Spinal cord (tissue), 10 donors: ENCODE measurements around the gene LCOR. TPM values are rescaled to one million over a fixed set of nuclear protein-coding genes. Genes with fewer than 3 reads are reported as not detected.

ENCODE experiments used
- DNase-seq, 6 donors: peaks; one replicate each; pipeline versions ENCODE4 v3.0.0 to v3.0.0-alpha.2; 2013 to 2015; ENCODE audit warnings: low spot score in 6 of 6, low read depth in 4 of 6
- H3K27ac ChIP-seq: one replicate; pipeline ENCODE4 v1.5.1; 2013; ENCODE audit warnings: low read depth, low read length, control low read depth
- H3K27me3 ChIP-seq: one replicate; pipeline ENCODE4 v1.6.1; 2013; ENCODE audit warnings: low read length; ENCODE audit not compliant: control insufficient read depth, insufficient read depth
- H3K36me3 ChIP-seq: one replicate; pipeline ENCODE4 v1.6.1; 2013; ENCODE audit warnings: low read length; ENCODE audit not compliant: control insufficient read depth, insufficient read depth
- H3K4me1 ChIP-seq: one replicate; pipeline ENCODE4 v1.6.1; 2013; ENCODE audit warnings: low read length; ENCODE audit not compliant: control insufficient read depth, insufficient read depth
- H3K4me3 ChIP-seq: one replicate; pipeline ENCODE4 v1.5.1; 2013; ENCODE audit warnings: low read depth, low read length, control low read depth
- H3K9me3 ChIP-seq: one replicate; pipeline ENCODE4 v1.6.1; 2013; ENCODE audit warnings: low read length; ENCODE audit not compliant: control insufficient read depth, insufficient read depth
- WGBS: methylation state at CpG from one replicate; pipeline ENCODE4 v1.1.5; 2013; ENCODE audit warnings: missing lambda C conversion rate; ENCODE audit not compliant: insufficient coverage; 5-methylcytosine and 5-hydroxymethylcytosine counted together
- polyA plus RNA-seq, 2 donors: library from polyadenylated mRNA; unstranded; fragments of 120-200 nt; gene quantifications; one replicate each; pipeline ENCODE4 v1.2.1, GENCODE V29; 2013; ENCODE audit not compliant: insufficient read length in 2 of 2
- total RNA-seq, 2 donors: library from RNA; depleted of rRNA in 1 of 2; stranded (reverse); fragments of 120-200 nt in 1 of 2; fragments of >200 nt in 1 of 2; gene quantifications; one replicate each; pipeline versions ENCODE4 v1.2.3 to v1.2.4, GENCODE V29; 2013 to 2014
- donor health status: healthy.

LCOR gene
- total and polyA plus RNA-seq, 4 donors = 12.6 to 59.8 (median 22.0) TPM

DNA sequence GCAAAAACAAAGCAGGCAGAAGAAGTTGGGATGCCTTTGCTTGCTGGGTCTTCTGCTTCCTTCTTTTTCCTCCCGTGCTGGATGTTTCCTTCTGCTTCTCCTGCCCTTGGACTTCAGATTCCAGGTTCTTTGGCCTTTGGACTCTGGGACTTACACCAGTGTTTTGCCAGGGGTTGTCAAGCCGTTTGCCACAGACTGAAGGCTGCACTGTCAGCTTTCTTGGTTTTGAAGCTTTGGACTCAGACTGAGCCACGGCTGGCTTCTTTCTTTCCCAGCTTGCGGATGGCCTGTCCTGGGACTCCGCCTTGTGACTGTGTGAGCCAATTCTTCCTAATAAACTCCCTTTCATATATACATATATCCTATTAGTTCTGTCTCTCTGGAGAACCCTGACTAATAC, 11.3 kb upstream of the LCOR start:
- 86% methylated on average over 5 of the region's 5 CpGs for WGBS
- no peak overlapping the region for H3K27ac ChIP-seq

DNA sequence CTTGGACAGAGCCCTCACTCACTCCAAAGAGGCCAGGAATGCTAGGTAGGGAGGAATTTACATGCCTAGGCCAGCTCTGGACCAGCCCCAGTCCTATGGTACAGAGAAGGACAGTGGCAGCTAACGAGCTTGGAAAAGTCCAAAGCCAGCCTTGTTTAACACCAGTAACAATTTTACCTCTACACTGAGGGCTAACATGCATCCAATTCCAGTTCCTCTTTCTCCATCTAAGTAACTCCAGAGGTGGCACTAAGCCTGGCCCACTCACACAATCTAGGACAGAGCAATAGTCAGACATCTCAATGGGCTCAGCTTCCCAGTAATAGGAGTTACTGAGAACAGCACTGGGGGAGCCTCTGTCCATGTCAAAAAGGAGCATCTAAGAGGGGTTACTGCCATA, 5.7 kb upstream of the LCOR start:
- no peaks in the 10 kb centered on the region for H3K27me3 ChIP-seq
- WGBS = 100% methylated on average over 1 of the region's 1 CpG

More for the DNA sequence above, 11.3 kb upstream of the LCOR start:
- Histone ChIP-seq H3K27me3 (no peaks in the 10 kb centered on the region), H3K36me3 (no peaks in the 10 kb centered on the region), H3K4me1 (no peaks in the 10 kb centered on the region), H3K9me3 (no peaks in the 10 kb centered on the region), H3K4me3 (no peak overlapping the region)
- DNase-seq = no peak

DNA sequence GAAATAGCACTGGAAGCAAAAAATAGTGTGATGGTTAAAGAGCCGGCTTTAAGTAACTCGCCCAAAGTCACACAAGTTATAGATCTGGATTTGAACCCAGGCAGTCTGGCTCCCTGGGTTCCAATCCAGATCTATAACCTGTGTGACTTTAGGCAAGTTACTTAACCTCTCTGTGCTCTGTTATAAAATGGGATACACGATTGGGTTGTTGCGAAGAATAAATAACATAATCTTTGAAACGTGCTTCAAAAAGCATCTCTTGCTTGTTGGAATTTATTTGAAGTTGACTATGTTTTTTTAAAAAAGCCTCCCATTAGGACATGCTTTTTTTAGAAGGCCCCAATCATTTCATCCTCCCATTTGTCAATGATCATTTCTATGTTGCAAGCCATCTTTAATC, 3.5 kb upstream of the LCOR start:
- Histone ChIP-seq H3K9me3 (no peaks in the 10 kb centered on the region), H3K36me3 (no peaks in the 10 kb centered on the region), H3K4me3 (no peak overlapping the region), H3K4me1 (peaks cover 2% of the 10 kb centered on the region), H3K27ac (no peak overlapping the region), H3K27me3 (no peaks in the 10 kb centered on the region)
- DNase-seq = no peak
- 100% methylated on average over 2 of the region's 5 CpGs for WGBS

More for the DNA sequence above, 5.7 kb upstream of the LCOR start:
- no peaks in the 10 kb centered on the region for H3K36me3 ChIP-seq
- no peak for DNase-seq
- H3K4me3 ChIP-seq = no peak overlapping the region
- H3K4me1 ChIP-seq = peaks cover 2% of the 10 kb centered on the region
- no peaks in the 10 kb centered on the region for H3K9me3 ChIP-seq
- no peak overlapping the region for H3K27ac ChIP-seq

DNA sequence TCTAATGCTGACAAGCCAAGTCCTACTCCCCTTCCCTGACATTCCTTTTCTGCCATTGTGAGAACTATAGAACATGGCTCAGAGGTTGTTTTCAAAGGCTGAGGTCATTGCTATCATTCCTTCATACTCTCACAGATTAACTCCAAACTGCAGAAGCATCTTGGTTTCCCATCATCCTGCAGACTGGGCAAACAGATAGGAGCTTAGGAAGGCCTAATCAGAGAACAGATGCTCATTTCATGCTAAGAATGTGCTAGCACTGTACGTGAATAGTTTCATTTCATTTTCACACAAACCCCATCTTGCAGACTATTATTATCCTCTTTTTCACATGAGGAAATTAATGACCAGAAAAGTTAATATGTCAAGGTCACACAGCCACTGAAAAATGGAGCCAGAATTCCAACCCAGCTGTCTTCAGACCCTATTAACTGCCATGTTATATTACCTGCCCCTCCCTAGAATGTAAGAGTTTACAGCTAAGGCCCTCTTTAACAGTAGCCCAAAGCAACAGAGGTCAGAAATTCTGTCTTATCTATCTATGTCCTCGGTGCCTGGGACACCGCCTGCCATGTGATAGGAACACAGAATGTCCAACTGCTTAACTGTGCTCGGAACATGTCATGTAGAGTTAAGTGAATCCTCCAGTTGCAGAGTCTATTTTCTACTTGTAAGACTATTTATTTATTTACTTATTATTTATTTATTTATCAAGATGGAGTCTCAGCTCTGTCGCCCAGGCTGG, 2.9 kb upstream of the LCOR start:
- Histone ChIP-seq H3K9me3 (no peaks in the 10 kb centered on the region), H3K27me3 (no peaks in the 10 kb centered on the region), H3K4me3 (no peak overlapping the region), H3K36me3 (no peaks in the 10 kb centered on the region), H3K4me1 (peaks cover 2% of the 10 kb centered on the region), H3K27ac (no peak overlapping the region)
- WGBS = no CpG with 5 or more reads among the region's 5 CpGs
- DNase-seq = no peak

DNA sequence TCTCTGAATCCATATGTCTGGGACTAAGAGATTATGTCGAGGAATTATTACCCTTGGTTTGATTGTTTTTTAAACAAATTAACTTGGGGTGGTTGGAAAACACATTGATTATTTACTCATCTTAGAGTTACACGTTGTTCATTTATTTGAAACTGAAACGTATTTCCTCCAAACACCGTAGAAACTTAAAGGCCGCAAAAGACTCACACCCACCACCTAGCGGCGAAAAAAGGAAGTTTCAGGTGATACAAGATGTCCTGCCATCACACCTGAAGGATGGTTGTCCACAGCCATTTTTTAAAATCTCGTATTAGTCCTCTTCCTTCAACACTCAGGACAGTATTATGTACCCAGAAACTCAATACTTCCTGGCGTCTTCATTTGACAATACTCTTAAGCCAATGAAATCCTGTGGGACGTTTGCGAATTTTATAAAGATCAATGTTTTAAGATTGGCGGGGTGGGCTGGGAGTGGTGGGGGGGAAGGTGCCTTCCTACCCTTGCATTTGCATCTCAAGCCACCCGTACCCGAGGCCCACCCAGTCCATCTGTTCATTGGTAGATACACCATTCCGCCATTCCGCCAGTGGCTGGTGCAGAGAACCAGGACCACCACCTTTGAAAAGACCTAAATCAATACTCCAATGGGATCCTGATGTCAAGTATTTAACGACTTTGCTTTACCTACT, 1.4 kb upstream of the LCOR start:
- H3K9me3 ChIP-seq = no peaks in the 10 kb centered on the region
- WGBS = 37% methylated on average over 7 of the region's 17 CpGs
- H3K27me3 ChIP-seq = no peaks in the 10 kb centered on the region
- peak; percentile 38 to 93 (median 66) for DNase-seq
- H3K4me1 ChIP-seq = peaks cover 7% of the 10 kb centered on the region
- H3K4me3 ChIP-seq = no peak overlapping the region
- H3K36me3 ChIP-seq = no peaks in the 10 kb centered on the region
- no peak overlapping the region for H3K27ac ChIP-seq

DNA sequence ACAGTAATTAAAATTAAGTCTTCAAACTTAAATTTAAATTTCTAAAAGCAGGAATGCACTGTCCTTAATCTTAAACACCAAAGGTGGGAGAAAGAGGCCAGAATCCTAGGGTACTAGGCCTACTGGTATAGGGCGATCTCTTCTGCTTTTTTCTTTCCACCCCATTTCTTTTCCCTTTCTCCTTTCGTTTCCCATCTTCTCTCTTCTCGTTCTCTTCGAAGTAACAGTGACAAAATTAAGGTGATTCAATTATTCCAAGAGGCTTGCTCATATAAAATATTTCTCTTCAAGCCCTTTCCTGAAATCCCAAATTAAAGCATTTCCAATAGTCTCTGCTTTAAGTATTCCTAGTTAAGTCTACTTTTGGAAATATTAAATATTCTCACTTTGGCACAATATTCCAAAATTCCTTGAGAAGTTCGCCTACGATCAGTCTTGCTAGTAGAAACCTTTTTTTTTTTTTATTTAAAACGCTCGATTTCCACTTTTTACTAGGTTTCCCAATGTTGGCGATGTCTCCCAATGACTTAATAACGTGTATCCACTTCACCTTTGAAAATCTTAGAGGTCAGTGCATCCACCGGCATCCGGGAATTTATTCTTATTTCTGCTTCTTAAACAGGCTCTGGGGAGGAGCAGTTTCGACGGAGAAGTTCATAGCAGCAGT, 765 bp upstream of the LCOR start:
- Histone ChIP-seq H3K4me1 (peaks cover 7% of the 10 kb centered on the region), H3K27ac (peak overlapping the region; percentile 85), H3K9me3 (no peaks in the 10 kb centered on the region), H3K4me3 (peak overlapping the region; percentile 56), H3K36me3 (no peaks in the 10 kb centered on the region), H3K27me3 (no peaks in the 10 kb centered on the region)
- DNase-seq = no peak
- 16% methylated on average over 12 of the region's 14 CpGs for WGBS

DNA sequence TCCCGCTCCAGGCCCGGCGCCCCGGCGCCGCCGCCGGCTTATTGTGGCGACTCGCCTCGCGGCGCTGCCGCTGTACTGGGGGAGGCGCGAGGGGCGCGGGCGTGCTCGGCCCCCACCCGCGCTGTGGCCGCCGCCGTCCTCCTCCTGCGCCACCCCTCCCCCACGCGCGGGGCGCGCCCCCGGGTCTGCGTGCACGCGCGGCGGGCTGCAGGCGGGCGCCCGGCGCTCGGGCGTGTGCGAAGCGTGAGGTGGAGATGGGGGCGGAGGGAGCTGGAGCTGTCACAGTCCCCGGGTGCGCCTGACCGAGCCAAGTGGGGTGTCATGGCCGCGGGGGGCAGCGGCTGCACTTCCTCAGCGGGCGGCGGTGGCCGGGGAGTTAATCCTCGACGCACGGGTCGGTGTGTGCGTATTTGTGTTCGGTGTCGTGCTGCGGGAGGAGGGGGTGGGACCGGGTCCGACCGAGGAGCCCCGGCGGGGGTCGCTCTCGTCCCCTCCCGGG, 672 bp downstream of the LCOR start:
- H3K27me3 ChIP-seq = no peaks in the 10 kb centered on the region
- no peaks in the 10 kb centered on the region for H3K36me3 ChIP-seq
- WGBS = 0% methylated on average over 62 of the region's 72 CpGs
- peak; percentile 61 to 94 (median 75) for DNase-seq
- H3K27ac ChIP-seq = peak overlapping the region; percentile 88
- peak overlapping the region; percentile 76 for H3K4me3 ChIP-seq
- H3K9me3 ChIP-seq = no peaks in the 10 kb centered on the region
- peaks cover 7% of the 10 kb centered on the region for H3K4me1 ChIP-seq

DNA sequence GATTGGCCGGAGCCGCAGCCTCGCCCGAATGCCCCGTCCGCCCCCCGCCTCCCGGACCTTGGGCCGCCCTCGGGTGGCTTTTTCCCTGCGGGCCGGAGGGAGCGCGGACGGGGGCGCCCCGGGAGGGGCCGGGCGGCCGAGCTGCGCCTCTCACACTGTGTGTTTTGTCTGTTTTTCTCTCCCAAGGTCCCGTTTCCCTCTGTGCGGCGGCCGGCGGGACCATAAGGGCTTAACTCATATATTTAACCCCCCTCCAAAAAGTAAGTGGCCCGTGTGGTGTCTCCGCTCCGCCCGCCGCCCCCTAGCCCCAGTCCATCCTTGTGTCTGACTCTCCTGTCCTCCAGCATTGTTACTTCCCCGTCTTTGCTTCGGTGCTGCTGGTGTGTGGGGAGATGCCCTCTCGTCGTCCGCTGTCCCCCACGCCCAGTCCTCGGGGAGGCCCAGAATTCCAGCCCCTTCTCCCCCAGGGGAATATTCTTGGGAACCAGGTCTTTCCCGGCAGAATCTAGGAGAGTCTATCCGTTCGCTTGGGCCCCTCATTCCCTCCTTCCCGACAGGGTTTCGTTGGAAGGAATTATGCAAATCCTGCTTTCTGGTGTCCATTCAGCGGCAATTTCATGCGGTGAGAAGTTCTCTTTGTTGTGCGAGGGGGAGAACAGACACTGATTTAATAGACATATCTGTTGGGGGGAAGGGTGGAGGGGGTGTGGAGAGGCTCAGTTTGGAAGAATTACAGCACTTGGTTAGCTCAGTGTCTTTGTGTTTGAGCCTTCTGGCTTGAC, 1.3 kb downstream of the LCOR start:
- Histone ChIP-seq H3K36me3 (no peaks in the 10 kb centered on the region), H3K27ac (peak overlapping the region; percentile 88), H3K9me3 (no peaks in the 10 kb centered on the region), H3K4me3 (peak overlapping the region; percentile 76), H3K27me3 (no peaks in the 10 kb centered on the region), H3K4me1 (peaks cover 7% of the 10 kb centered on the region)
- WGBS = under 1% methylated on average over 33 of the region's 46 CpGs
- peak in 4 of 6 donors; percentile 26 to 81 (median 58) for DNase-seq

DNA sequence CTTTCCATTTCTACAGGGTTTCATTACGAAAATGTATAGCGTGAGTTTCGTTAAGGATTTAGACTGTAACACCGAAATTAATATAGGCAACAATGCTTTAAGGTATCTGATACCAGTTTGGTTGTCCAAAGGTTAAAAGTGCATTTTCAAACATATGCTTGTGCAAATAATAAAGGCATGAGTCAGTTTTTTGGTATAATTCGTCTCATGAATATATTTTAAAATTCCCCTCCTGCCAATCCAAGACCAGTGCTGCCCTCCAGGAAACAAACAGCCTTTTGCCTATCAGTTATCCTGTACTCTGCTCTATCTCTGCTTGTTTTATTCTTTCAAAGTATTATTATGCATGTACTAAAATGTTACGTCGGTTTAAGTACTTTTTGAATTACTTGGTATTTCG, 2.0 kb downstream of the LCOR start:
- peak overlapping the region; percentile 88 for H3K27ac ChIP-seq
- peaks cover 7% of the 10 kb centered on the region for H3K4me1 ChIP-seq
- peak in 1 of 6 donors; percentile 35 for DNase-seq
- H3K4me3 ChIP-seq = peak overlapping the region; percentile 76
- WGBS = 19% methylated on average over 4 of the region's 8 CpGs
- H3K9me3 ChIP-seq = no peaks in the 10 kb centered on the region
- no peaks in the 10 kb centered on the region for H3K27me3 ChIP-seq
- H3K36me3 ChIP-seq = no peaks in the 10 kb centered on the region
